Measurements from ENCODE around the gene FBXL20. TPM values are rescaled to one million over a fixed set of nuclear protein-coding genes. Genes with fewer than 3 reads are reported as not detected.

The FBXL20 gene
- total RNA-seq, 4 donors from 2014 or later, result 10.4 to 29.6 (median 17.2) TPM

DNA sequence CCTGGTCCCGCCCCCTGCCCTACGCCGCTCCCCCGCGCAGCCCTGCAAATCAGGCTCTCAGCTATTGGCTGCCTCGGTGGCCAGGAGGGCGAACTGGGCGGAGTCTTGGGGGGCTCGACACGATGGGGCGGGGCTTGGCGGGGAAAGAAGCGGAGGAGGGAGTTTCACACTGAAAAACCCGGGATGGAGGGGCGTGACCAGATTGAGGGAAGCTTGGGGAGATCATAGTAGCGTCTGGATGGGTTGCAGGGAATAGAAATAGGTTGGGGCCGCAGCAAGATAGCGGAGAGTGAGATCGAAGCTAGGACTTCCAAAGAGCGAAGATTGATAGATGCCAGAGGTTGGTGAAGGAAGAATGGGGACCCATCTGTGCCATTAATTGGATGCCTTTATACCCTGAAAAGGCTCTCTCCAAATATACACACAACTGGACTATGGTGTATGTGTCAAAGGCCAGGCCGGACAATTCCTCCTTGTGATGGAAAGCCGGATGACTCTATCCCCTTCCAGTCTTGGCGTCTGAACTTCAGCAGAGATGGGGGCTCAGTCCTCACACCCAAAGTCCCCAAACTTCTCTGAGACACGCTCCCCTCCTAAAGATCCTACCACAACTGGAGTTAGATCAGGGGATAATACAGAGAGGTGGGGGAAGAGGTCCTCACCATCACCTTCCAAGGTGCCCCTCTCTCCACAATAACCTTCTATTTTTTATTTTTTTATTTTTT is 175.3 kb downstream of the FBXL20 start:
- DNase-seq (ENCODE audit: low spot score) (no peak), ATAC-seq (ENCODE audit: low FRiP score) (peak; percentile 48)
- TF ChIP-seq, protein P1, sequence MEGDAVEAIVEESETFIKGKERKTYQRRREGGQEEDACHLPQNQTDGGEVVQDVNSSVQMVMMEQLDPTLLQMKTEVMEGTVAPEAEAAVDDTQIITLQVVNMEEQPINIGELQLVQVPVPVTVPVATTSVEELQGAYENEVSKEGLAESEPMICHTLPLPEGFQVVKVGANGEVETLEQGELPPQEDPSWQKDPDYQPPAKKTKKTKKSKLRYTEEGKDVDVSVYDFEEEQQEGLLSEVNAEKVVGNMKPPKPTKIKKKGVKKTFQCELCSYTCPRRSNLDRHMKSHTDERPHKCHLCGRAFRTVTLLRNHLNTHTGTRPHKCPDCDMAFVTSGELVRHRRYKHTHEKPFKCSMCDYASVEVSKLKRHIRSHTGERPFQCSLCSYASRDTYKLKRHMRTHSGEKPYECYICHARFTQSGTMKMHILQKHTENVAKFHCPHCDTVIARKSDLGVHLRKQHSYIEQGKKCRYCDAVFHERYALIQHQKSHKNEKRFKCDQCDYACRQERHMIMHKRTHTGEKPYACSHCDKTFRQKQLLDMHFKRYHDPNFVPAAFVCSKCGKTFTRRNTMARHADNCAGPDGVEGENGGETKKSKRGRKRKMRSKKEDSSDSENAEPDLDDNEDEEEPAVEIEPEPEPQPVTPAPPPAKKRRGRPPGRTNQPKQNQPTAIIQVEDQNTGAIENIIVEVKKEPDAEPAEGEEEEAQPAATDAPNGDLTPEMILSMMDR (IDR thresholded peaks at IDR 0.05), result no peak

DNA sequence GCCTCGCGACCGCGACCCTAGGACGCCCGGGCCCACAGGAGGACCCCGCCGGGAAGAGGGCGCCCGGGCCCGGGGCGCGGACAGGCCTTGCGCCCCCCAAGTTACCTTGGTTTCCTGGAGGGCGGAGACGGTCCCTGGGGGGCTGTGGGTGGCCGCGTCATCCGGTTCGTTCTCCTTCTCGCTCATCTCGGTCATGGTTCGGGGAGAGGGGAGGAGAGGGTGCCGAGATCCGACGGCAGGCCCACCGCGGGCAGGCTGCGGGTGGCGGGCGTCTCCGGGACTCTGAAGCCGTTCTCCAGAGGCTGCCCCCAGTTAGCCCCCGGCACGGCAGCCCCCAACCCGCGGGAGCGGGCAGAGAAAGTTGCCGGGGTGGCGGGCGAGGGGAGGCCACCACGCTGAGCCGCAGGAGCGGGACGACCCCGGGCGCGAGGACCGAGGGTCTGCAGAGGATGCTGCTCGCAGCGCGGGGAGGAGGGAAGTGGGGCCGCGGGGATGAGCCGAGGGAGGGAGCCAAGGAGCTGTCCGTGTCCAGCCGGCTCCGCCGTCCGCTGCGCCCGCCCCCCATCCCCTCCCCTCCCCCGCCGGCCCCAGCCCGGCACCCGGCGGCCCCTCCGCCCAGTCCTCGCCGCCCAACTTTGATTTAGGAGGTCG is 176.0 kb downstream of the FBXL20 start, which contains the start of gene STAC2:
Gene STAC2, minus strand, starts transcription at position 638 of the 651 bp plus-strand sequence. Its CDS starts 443 bp downstream, at position 195.
- TF ChIP-seq, protein P1 (IDR thresholded peaks at IDR 0.05), result no peak
- no peak for ATAC-seq (ENCODE audit: low FRiP score)
- no peak for DNase-seq (ENCODE audit: low spot score)

DNA sequence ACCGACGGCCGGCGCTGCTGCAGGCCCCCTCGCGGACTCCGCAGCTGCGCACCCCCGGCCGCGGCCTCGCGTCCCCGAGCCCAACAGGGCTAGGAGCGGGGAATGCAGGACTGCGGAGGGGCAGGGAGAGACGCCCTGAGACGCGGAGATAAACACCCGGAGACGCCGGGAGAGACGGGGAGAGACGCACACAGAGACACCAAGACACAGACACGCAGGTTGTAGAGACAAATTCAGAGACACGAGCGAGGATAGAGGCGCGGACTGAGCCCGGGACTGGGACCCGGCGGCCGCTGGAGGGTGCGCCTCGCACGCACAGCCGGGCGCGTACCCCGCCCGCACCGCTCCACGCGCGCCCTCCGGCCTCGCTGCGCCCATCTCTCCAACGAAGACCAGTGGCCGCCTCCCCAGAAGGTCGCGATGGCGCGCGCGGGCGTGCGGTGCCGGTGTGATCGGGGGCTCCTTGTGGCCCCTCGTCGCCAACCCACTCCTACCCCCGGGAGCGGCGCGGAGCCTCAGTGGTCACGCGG is 176.6 kb downstream of the FBXL20 start:
- DNase-seq (ENCODE audit: low spot score), result no peak

DNA sequence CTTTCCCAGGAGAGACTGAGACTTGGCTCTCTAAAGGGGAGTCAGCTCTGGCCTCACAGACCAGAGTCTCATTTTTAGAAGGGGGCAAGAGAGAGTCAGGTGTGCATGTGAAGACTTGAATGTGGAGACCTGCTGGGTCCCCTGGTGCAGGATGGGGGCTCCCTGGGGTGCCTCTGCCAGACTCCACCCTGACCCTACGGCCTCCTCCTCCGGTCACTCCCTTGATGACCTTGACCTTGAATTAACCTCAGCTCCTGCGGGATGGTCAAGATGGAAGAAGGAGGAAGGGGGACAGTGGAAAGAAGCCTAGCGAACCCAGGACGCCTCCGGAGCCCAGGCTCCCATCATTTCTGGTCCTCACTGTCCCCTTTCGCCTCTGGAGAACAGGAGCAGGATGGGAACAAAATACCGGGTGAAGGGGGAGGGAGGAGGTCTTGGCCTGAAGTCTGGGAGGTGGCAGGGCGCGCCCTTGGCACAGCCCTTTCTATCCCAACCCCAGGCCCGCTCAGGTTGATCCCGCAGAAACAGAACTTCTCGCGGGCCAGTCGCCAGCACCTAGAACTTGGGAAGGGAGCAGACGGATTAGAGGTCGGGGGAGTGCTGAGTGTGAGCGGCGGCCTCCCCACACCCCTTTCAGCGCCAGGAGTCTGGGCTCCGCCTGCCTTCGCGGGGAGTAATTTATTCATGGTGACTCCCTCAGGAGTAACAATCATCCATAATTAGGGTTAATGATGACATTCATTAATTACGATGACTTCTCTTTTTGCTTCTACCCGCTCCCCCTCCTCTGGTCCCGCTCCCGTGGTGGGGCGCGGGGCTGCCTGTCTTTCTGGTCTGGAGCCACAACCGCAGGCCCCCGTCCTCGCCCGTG is 177.3 kb downstream of the FBXL20 start:
- DNase-seq (ENCODE audit: low spot score), result no peak
- TF ChIP-seq, protein P1 (IDR thresholded peaks at IDR 0.05), result no peak
- no peak for ATAC-seq (ENCODE audit: low FRiP score)

More for the DNA sequence above, 176.6 kb downstream of the FBXL20 start:
- no peak for ATAC-seq (ENCODE audit: low FRiP score)
- TF ChIP-seq, protein P1 (IDR thresholded peaks at IDR 0.05), result no peak

DNA sequence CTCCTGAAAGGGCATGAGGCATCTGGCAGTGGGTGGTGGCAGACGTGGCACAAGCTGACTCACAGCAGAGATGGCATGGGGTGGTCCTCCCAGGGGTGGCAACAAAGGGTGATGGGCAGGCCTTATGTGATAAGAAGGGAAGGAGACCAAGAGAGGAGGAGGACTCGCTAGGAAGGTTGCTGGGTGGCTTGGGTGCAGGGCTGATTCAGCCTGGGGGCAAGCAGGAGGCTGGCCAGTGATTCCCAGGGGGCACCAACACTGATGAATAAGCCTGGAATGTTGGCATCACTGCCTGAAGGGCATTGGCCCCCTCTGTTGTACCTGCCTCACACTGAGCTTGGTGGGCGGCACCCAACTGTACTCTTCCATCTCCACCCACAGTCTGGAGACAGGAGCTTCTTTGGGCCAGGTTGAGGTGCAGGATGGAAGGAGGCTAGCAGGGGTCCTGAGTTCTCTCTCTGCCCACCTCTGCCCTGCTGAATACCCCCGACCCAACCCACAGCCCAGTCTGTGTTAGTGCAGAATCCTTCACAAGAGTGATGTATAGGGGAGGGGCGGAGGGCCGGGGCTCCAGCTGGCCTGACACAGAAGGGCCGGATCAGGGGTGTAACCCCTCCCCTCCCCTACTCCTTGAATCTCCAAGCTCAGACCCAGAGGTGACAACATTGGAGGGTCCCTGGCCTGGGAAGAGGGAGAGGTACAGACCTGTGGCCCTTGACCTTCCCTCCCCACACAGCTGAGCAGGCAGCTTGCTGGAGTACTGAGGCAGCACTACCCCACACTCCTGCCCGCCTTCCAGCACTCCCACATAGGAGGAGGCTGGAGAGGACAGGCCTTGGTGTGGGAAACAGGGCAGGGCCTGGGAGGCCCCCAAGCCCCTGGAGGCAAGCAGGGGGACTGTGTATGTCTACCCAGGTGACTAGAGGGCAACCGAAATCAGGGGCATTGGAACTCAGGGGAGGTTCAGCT is 178.3 kb downstream of the FBXL20 start:
- DNase-seq (ENCODE audit: low spot score) (no peak), ATAC-seq (ENCODE audit: low FRiP score) (peak; percentile 15)
- TF ChIP-seq, protein P1 (IDR thresholded peaks at IDR 0.05), result no peak

DNA sequence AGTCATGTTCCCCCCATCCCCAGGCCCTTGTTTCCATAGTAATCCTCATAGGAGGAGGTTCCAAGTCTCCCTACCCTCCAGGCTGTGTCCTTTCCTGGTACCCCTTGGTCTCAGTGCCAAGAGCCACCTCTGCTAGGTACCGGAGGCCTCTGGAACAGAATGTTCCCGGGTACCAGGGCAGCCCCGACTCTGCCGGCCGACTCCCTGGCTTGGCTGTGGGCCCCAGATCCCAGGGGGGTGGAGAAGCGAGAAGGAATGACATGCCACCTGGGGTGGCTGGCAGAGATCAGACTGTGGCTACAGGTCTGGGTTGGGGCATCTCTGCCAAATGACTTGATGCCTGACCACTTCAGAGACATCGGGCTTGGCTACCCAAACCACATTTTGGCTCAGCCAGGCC is 179.3 kb downstream of the FBXL20 start:
- TF ChIP-seq, protein P1 (IDR thresholded peaks at IDR 0.05), result no peak
- DNase-seq (ENCODE audit: low spot score), result no peak
- ATAC-seq (ENCODE audit: low FRiP score), result no peak

All from omental fat pad (tissue), 4 donors.